CD4-positive, alpha-beta T cell treated with Interleukin-1 beta for 1 hour (primary cell): ENCODE data around the gene VAMP2.
"Not testable (repeated sequence)": the region's sequence is repeated elsewhere in the genome, so short reads cannot be mapped to it uniquely, and the experiment has no call there.

Experiments used
- DNase-seq, 2 donors: peaks; one replicate each; pipeline ENCODE4 v3.0.0-alpha.2; 2020 to 2022

The VAMP2 gene

DNA sequence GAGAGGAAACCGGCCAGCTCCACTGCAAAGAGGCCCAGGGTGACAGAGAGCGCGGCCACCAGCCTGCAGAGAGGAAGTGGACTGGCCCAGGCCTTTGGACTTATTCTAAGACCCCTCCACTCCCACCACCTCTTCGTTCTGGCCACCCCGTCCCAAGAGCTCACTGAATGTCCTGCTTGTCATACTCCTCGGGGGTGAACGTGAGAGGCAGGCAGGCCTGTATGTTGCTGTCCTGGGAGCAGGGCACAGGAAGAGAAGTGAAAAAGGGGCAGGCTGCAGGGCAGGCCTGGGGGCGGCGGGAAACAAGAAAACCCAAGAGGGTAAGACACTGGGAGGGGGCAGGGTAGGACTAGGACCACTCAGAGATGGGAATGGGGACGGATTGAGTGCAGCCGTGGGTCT lies 13.0 kb upstream of the VAMP2 start:
- no peak for DNase-seq

DNA sequence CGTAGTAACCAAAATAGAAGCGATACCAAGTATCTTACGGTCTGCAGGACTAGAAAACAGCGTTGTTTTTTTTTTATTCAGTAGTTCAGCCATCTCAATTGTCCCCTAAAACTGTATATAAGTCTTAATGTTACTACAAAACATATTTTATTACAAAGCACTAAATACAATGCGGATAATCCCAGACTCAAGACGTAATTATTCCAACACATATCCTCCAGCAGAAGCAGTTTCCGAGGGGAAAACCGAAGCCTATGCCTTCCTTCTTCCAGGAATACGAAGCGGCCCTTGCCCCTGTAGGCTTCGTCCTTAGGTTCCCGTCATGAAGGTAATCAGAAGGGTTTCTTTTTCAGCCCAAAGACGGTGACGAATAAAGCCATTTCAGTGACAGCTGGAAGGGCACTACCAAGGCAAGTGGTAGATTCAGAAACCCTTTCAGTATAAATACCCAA lies 11.1 kb upstream of the VAMP2 start:
- no peak for DNase-seq

DNA sequence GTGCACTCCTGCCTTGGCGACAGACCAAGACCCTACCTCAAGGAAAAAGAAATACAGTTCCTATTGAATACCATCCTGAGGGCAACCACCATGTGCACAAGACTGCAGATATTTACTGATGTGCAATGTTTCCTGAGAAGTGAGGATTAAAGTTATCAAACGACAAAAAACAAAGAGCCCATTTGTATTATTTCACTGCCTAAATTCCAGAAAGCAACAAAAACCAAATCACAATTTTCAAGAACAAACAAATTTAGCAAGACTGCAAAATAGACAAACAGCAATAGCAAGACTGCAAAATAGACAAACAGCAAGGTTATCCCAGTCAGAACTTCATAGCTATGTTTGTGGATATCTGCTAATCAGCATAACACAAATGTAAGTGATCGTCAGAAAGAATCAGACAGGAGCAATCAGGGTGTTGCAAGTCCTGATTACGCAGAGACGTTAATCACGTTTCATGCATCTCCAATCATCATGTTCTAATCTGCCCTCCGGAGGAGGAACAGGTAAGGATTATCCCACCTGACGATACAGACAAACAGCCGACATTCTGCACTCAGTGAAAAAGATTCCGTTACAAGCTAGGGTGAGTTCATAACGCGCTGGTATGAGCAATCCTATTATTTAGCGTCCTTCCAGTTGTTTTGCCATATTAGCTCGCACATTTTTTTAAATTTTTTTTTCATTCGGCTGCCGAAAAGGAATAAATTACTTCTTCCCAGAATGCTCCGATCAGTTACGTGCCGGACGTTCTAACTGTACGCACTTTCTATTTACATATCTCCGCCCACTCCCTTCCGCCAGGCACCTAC lies 10.5 kb upstream of the VAMP2 start:
- DNase-seq, result peak; percentile 90 to 91

DNA sequence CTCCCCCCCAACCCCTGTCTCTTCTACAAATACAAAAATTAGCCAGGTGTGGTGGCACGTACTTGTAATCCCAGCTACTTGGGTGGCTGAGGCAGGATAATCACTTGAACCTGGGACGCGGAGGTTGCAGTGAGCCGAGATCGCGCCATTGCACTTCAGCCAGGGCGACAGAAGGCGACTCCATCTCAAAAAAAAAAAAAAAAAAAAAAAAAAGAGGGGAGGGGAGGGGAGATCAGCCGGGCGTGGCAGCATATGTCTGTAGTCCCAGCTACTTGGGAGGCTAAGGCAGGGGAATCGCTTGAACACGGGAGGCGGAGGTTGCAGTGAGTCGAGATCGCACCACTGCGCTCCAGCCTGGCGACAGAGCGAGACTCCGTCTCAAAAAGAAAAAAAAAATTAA lies 7.4 kb upstream of the VAMP2 start:
- DNase-seq, result not testable (repeated sequence)

DNA sequence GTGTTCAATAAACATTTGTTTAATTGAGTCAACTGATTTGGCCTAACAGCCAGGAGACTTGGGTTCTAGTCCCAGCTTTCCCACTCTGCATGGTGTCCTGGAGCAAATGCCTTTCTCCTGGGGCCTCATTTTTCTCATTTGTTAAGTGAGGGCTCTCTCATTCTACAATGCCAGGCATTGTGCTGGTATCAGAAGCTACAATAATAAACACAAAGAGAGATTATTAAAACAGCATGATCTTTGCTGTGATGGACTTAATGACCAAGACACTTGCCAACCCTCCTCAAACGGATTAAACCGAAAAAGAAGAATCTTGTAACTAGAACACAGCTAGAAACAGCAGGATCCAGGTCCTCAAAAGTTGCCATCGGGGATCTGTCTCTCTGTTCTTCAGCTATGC lies 4.8 kb upstream of the VAMP2 start:
- DNase-seq, result no peak

- DNase-seq, result no peak
Observed at GRCh38 chr17:8166731-8167130, 4.0 kb upstream of the VAMP2 start.

GRCh38 chr17:8164815-8165131 lies 2.0 kb upstream of the VAMP2 start:
- no peak for DNase-seq

- peak; percentile 78 to 81 for DNase-seq
Observed at GRCh38 chr17:8163978-8164814, 1.4 kb upstream of the VAMP2 start.

GRCh38 chr17:8162997-8163977 lies 539 bp upstream of the VAMP2 start:
- no peak for DNase-seq

- peak in 1 of 2 donors; percentile 36 for DNase-seq
Observed at GRCh38 chr17:8161289-8162232, 1.2 kb downstream of the VAMP2 start.

- DNase-seq, result peak in 1 of 2 donors; percentile 28
Observed at GRCh38 chr17:8160741-8161221, 2.0 kb downstream of the VAMP2 start.

DNA sequence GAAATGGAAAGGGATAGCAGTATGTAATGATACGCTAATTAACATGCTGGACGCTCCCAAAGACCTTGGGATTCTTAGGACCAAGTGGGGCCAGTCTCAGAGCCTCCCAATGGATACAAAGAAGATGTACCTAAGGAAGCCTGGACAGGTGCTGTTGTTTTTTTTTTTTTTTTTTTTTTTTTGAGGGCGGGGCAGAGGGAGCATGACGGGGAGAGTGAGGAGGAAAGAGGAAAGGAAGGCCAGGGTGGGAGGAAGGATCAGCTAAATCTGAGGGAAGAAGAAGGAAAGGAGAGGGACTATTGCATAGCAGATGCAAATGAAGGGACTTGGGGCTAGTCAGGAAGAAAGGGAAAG lies 2.5 kb downstream of the VAMP2 start:
- DNase-seq, result peak in 1 of 2 donors; percentile 4

DNA sequence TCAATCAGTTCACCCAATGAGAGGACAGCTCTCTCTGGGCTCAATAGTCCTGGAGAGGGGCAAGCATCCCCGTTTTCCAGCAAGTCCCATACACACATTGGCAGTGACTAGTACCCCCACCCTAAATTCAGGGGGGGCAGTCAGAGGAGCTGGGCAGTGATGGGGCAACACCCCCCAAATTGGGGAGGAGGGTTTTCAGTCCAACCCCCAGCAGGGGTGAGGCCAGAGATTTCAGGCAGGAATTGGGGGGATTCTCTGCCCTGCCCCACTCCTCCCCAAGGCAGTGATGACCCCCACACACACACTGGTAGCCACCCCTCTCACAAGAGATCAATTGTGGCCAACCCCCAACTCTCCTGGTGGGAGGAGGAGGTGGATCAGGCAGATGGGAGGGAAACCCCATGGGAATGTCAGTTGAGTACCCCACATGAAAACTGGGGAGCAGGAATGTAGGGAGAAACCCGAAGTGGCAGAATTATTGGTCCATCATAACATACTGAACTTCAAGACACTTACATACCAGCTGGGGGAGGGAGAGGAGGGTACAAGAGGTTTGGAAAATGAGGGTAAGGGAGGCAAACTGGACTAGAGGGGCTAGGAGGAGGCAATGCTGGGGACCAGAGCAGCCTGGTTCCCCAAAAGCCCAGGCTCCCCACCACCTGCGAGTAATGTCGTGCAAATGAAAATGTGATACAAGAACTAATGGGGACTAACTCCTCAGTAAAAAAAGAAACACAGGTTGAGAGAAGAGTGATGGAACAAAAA lies 3.1 kb downstream of the VAMP2 start:
- DNase-seq, result no peak

DNA sequence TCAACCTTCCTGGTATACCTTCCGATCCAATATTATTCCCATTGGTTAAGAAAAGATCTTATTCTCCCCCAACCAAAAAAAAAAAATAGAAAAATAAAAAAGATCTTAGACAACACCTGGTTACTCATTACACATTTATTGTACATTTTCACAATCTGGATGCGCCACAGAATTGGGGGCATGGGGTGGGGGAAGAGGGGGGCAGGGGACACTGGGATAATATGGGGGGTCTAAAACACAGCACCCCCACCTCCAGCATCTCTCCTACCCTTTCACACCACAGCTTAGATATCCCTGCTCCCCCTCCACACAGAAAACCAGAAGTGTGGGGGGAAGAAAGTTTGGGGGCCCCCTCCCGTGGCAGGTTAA lies 3.7 kb downstream of the VAMP2 start:
- DNase-seq, result peak in 1 of 2 donors; percentile 12

DNA sequence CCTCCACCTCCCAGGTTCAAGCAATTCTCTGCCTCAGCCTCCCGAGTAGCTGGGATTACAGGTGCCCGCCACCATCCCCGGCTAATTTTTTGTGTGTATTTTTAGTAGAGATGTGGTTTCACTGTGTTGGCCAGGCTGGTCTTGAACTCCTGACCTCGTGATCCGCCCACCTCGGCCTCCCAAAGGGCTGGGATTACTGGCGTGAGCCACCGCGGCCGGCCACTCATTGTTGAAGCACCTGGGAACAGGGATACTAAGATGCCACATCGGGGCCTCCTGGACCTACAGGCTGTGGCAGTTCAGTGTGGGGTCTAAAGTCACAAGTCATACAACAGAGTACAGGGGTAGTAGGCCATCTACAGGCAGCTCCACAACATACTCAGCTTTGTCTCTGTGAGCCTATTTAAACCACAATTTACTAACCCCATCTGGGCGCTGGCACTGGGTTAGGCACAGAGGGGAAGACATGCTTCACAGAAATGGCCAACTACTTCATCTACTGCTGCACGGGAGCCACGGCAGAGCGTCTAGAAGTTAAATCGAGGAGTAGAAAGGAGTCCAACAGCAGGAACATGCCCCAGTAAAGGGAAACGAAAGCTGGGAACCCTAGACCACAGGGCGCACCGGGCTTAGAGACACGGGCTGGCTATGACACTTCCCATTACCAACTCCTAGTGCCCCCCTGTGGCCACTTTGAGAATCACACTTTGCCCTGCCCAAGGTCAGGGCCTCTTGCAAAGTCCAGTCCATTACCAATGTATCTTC lies 4.3 kb downstream of the VAMP2 start:
- DNase-seq, result peak; percentile 89 to 90

- DNase-seq, result peak; percentile 100
Observed at GRCh38 chr17:8156246-8156992, 6.3 kb downstream of the VAMP2 start.

DNA sequence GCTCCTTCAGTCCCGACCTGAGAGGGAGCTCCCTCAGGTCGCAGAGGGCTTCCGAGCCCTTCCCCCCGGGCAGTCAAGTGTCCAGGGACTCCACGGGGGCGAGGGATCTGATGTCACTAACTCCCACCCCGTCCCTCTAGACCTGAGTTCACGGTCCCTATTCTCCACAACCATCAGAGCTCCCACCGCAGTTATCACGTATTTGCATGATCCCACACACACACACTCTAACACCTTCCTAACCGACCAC lies 6.8 kb downstream of the VAMP2 start:
- no peak for DNase-seq

DNA sequence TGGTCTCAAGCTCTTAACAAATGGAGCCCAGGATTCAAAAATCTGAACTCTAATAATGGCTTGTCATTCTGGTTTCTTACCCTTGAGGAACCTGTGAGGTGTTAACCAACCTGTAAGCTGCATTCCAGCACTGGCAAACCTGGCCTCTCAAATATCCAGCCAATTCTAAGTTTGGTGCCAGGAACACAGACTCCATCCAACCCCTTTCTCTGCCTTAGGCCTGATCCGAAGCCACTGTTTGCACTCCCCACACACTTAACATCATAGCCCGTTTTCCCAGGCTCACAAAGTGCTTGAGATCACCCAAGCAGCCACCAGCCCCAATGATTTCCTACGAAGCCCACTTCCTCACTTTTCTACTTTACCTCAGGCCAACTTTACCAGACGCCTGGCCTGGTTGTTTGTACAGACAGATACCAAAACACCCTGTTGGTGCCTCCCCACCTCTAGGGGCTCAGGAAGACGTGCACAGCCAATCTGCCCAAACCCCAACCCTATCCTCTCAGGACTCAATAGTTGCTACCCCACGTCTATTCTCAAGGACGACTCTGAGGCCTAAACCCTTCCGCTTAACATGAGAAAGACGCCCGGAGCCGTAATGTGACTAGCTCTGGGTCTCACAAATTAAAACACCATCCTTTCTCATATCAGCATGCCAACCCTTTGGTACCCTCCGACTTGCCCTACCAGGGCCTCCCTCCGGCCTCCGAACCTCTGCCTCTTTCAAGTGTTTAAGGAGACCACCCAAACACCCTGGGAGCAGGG lies 7.3 kb downstream of the VAMP2 start:
- DNase-seq, result peak; percentile 40 to 55
